Keratinocyte (primary cell): ENCODE results near the gene RASGEF1C.

Experiments used
- EZH2 ChIP-seq: IDR thresholded peaks from one replicate; pipeline ENCODE4 v1.6.1; 2012; ENCODE audit warnings: inconsistent platforms, mild to moderate bottlenecking, low read length, moderate library complexity
- TF ChIP-seq, protein P1 (sequence below), 3 experiments: IDR thresholded peaks in 1 of 3; conservative IDR thresholded peaks in 1 of 3; optimal IDR thresholded peaks in 1 of 3; 2 replicates in 2 of 3; 3 replicates in 1 of 3; pipeline versions ENCODE3 to v1.5.1; 2011; ENCODE audit warnings: low read length in 3 of 3, mild to moderate bottlenecking in 3 of 3, moderate library complexity in 2 of 3, control low read depth in 1 of 3, inconsistent platforms in 1 of 3; ENCODE audit not compliant: insufficient read depth in 2 of 3; ENCODE audit errors: extremely low read depth in 1 of 3

DNA sequence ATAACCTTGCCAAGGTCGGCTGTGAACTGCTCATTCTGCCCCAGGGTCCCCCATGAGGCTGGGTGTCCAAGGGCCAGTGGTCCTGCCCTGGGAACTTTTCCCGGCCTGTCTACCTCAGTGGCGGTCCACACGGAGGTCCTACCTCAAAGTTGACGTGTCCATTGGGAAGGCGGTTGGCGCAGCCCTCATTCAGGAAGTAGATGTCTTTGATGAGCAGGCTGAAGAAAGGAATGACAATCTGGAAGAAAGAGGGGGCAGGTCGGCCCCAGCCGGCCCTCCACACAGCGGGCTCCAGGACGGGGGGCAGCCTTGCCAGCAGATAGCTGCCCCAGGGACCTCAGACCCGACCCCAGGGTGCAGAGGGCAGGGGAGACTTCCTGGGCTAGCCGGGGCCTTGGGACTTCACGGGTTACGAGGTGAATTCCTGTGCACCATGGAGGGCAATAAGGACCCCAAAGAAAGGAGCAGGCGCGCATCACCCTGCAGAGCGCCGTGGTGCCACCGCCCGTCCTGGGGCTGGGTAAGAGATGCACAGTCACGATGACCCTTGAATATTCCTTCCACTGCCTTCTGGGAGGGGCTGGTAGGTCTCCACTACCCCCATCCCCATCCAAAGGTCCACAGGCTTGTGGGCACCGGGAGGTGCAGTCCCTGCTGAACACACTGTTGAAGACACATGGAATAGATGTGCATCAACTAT is 94.6 kb downstream of the RASGEF1C start:
- TF ChIP-seq, protein P1, sequence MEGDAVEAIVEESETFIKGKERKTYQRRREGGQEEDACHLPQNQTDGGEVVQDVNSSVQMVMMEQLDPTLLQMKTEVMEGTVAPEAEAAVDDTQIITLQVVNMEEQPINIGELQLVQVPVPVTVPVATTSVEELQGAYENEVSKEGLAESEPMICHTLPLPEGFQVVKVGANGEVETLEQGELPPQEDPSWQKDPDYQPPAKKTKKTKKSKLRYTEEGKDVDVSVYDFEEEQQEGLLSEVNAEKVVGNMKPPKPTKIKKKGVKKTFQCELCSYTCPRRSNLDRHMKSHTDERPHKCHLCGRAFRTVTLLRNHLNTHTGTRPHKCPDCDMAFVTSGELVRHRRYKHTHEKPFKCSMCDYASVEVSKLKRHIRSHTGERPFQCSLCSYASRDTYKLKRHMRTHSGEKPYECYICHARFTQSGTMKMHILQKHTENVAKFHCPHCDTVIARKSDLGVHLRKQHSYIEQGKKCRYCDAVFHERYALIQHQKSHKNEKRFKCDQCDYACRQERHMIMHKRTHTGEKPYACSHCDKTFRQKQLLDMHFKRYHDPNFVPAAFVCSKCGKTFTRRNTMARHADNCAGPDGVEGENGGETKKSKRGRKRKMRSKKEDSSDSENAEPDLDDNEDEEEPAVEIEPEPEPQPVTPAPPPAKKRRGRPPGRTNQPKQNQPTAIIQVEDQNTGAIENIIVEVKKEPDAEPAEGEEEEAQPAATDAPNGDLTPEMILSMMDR (optimal IDR thresholded peaks at IDR 0.05 in 1 of 3, IDR thresholded peaks at IDR 0.05 in 1 of 3, conservative IDR thresholded peaks at IDR 0.05 in 1 of 3; ENCODE audit: extremely low read depth in 1 of 3, insufficient read depth in 2 of 3, low read length in 3 of 3), result no peak
- TF ChIP-seq EZH2, result no peak
